CD4-positive, alpha-beta T cell treated with Interleukin-2 at 100 ng/mL for 4 hours (primary cell): ENCODE data around the gene HELQ.
"Not testable (repeated sequence)": the region's sequence is repeated elsewhere in the genome, so short reads cannot be mapped to it uniquely, and the experiment has no call there.

ENCODE experiments used
- DNase-seq: peaks from one replicate; pipeline ENCODE4 v3.0.0-alpha.2; 2020; ENCODE audit warnings: low spot score

HELQ gene, protein sequence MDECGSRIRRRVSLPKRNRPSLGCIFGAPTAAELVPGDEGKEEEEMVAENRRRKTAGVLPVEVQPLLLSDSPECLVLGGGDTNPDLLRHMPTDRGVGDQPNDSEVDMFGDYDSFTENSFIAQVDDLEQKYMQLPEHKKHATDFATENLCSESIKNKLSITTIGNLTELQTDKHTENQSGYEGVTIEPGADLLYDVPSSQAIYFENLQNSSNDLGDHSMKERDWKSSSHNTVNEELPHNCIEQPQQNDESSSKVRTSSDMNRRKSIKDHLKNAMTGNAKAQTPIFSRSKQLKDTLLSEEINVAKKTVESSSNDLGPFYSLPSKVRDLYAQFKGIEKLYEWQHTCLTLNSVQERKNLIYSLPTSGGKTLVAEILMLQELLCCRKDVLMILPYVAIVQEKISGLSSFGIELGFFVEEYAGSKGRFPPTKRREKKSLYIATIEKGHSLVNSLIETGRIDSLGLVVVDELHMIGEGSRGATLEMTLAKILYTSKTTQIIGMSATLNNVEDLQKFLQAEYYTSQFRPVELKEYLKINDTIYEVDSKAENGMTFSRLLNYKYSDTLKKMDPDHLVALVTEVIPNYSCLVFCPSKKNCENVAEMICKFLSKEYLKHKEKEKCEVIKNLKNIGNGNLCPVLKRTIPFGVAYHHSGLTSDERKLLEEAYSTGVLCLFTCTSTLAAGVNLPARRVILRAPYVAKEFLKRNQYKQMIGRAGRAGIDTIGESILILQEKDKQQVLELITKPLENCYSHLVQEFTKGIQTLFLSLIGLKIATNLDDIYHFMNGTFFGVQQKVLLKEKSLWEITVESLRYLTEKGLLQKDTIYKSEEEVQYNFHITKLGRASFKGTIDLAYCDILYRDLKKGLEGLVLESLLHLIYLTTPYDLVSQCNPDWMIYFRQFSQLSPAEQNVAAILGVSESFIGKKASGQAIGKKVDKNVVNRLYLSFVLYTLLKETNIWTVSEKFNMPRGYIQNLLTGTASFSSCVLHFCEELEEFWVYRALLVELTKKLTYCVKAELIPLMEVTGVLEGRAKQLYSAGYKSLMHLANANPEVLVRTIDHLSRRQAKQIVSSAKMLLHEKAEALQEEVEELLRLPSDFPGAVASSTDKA

DNA sequence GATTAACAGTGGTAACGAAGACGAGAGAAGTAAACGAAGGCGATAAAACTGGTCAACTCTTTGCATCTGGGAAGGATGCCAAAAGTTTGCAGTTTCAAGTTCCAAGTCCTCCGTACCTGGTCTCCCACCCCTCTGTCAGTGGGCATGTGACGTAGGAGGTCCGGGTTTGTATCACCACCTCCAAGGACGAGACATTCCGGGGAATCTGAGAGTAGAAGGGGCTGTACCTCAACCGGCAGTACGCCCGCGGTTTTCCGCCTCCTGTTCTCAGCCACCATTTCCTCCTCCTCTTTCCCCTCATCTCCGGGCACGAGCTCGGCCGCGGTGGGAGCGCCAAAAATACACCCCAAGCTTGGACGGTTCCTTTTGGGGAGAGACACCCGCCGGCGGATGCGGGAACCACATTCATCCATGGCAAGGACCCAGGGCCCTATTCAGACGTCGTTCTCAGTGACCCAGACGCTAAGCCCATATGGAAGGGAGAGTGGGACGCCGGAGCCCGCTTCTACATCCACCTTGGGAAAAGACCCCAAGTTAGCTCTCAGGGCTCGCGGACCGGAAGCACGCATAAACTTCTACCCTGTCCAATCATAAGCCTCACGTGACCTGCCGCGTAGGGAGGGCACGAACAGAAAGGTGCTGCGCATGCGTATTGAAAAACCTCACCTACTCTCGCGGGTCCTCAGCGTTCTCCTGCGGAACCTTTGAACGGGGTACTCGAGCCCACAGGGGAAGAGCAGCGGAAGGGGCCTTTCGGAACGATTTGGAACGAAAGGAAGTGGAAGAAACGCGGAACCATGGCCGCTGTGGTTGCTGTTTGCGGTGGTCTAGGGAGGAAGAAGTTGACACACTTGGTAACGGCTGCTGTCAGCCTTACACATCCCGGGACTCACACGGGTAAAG is at the start of gene HELQ, which contains the start of gene MRPS18C:
HELQ (minus strand) TSS at position 543 of the 903 bp plus-strand sequence; CDS start at position 413, 130 bp downstream.
MRPS18C (plus strand) TSS at position 778 of the 903 bp plus-strand sequence; CDS start at position 798, 20 bp downstream.
- DNase-seq, result peak; percentile 97

DNA sequence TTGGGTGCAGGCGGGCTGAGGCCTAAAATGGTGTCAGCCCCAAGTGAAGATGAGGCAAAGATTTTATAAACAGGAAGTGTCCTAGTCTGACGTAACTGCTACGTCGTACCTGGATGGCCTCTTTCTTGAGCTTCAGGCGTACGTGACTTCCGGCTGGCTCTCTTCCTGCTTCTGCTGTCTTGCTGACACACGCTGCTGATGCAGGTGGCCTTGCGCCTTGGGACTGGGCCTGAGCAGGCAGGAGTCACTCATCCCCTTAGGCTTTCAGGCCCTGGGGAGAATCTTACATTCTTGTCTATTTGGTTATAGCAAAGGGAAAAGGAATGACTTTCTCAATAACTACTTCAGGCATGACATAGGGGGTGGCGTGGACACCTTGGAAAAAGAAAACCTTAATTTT is 49.4 kb upstream of the HELQ start:
- DNase-seq, result no peak

DNA sequence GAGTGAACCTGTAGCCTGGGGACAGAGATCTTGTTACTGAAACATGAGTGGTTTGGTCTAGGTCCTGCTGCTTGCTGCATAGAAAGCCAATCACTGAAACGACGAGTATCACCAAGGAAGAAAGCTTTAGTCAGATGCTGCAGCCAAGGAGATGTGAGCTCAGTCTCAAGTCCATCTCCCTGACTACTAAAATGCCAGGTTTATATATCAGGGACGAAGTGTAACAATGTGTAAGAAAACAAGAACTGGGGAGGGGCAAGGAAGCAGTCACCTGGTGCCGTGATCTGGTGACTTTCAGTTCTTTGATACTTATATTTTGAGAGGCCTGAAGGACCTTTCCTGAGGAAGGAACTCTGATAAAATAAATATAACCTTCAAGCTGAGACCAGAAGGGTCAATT is 48.9 kb upstream of the HELQ start:
- no peak for DNase-seq

DNA sequence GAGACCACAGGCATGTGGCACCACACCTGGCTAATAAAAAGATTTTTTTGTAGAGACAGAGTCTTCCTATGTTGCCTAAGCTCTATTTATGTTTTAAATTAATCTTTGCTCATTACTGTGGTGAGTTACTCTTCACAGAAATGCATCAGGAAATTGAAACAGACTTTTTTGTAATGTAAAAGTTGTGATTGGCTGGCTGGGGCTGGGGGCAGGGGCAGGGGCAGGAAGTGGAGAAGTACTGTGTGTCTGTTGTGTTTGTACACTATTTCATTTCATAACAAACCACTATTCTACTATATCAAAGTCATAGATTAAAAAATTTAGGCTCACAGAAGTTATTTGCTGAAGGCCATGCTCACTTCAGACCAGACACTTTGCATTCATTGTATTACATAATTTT is 48.4 kb upstream of the HELQ start:
- peak; percentile 49 for DNase-seq

DNA sequence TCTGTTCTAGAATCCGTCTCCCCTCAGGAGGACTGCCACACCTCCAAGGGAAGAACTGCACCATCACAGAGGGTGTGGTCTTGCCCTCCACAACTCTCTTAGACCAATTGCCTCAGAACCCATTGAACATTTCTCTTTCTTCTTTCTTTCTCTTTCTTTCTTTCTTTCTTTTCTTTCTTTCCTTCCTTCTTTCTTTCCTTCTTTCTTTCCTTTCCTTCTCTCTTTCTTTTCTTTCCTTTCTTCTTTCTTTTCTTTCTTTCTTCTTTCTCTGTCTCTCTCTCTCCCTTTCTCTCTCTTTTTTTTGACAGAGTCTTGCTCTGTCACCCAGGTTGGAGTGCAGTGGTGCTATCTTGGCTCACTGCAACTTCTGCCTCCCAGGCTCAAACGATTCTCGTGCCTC is 46.0 kb upstream of the HELQ start:
- DNase-seq, result not testable (repeated sequence)

DNA sequence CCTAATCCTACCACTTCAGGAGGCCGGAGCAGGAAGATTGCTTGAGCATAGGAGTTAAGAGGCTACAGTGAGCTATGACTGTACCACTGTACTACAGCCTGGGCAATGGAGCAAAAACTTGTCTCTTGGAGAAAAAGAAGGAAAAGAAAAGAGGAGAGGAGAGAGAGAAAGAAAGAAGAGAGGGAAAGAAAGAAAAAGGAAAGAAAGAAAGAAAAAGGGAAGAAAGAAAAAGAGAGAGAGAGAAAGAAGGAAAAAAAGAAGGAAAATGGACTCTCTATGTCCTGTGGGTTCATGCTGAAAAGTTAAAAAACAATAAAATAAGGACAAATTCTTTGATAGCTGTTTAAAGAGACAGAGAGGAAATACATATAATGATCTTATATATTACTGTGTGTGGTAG is 42.6 kb upstream of the HELQ start:
- DNase-seq, result no peak

DNA sequence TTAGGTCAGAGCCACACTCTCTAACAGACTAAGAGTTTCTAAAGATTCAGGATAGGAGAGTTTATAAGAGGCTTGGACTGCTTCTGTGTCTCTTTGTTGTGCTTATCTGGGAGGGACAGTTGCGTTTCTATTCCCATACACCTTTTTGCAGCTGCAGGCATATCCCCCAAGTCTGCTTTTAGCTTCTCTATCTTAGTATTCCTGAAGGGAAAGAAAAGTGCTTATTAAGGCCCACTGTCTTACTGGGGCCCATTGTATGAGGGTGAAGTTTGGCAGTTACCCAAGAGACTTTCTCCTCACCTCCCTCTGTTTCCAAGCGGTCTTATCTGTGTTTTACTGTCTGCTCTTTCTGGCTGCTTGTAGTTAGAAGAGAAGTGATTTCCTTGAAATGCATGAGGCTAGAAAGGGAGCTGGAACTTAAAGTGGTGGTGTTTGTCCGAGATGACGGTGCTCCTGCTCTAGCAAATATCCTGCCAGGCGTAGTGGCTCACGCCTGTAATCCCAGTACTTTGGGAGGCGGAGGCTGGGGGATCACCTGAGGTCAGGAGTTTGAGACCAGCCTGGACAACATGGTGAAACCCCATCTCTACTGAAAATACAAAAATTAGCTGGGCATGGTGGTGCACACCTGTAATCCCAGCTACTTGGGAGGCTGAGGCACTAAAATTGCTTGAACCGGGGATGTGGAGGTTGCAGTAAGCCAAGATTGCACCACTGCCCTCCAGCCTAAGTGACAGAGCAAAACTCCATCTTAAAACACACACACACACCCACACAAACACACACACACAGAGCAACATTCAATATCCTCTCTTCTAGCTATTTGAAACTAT is 40.7 kb upstream of the HELQ start:
- not testable (repeated sequence) for DNase-seq

DNA sequence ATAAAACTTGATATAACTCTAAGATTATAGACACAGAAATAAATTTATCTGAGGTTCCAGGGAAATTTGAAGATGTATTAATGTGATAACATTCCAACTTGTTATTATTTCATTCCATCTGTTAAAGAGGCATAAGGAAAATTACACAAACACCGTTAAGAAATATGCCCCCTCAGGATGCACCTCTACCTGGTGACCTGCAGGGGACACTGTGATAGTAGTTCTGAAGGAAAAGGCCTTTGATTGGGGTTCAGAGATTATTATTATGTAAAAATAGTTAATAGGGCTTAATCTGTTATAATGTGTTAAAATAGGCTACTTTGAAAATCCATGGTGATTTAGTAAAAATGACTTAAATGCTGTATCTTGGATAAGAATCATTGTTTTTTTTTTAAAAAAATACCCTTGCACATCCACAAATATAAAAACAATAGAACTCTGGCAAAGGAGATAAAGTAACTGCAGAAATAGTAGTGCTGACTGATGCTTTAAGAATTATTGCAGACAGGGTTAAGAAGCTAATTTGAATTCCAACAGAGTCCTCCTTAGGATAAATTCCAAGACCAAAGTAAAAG is 35.3 kb upstream of the HELQ start:
- peak; percentile 48 for DNase-seq

DNA sequence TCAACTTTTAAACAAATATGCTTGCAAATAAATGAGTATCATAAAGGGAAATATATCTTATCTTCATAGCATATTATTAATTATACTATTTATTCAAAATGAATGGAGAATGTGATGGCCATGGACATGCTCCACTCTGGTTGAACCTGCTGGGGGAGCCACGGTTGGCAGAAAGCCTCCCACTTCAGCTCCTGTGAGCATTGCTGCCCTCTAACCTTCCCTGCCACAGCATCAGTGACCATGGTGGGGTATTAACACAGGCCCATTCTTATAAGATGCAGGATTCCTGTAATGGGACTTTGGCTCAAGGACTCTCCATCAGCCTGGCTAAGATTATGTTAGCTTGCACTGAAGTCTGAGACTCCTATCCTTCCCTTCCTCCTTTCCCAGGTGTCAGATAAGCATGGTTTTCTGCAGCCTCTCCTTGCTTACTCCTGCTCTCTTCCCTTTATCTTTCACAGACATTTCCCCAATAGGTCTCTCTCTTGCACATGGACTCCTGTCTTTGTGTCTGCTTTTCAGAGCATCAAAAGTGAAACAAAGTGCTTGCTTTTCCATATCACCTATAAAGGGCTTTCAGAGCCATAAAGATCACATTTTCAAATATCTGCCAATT is 34.2 kb upstream of the HELQ start:
- DNase-seq, result no peak

DNA sequence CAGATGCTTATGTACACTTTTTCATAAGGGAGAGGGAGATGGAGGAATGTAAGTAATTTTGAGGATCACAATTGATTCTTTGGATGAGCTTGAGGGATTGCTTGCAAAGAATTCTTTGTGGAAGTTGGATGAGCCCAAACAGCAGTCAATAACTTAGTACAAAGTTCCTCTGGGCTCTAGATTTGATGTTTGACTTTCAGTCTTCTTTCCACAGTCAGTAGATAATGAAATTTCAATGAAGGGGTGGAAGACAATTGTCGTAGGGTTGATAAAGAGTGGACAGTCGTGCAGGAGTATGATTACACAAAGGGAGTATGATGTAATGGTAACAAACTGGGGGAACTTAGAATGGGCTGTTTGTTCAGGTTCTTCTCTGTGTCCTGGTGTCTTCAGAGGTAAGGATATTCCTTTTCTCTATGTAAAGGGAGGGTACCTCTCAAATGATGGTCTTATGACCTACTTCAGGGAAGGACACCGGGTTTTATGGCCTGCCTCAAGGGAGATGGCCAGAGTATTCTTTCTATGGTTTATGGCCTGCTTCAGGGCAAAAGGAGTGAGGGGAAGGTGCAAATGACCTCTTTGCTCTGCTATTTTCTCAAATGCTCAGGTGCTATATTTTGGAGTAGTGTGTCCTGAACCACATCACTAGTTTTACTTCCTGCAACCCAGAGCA is 31.0 kb upstream of the HELQ start:
- no peak for DNase-seq

DNA sequence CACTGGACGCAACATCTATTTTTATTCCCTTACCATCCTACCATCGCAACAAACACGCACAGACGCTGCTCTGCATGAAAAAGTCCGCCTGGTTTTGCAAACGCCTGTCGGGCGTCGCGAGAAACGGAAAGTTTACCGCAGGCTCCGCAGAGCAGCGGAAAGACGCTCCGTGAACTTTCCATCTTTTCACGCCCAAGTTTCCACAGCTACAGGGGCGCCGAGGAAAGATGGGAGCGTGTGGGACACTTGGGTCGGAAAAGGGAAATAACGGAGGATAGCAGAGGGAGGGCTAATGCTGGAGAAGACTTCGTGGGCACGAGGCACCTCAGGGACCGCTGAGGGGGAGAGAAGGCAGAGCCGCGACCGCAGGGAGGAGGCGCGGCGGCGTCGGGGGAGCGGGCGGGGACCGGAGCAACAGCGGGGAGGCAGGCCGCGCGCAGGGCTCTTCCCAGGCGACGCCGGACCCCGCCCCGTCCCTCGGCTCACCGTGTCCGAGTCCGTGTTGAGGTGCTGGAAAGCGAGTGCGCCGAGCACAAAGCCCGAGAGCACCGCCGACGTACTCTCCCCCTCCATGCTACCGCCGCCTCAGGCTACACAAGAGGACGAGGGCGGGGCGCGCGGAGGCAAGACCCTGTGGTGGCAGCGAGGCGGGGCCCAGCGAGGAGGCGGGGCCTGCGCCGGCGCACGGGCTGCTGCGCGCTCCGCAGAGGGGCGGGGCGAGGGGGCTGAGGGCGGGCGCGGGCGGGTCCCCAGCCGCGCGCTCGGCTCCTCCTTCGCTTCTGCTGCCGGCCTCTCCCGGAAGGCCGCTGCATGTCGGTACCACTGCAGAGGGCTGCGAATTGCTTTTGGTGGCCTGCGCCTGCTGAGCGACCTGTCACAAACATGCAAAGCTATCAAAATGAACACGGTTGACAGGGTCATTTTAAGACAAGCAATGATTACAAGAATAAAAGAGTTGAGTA is 29.2 kb upstream of the HELQ start, which contains the start of gene ABRAXAS1:
ABRAXAS1 (minus strand) TSS at position 601 of the 962 bp plus-strand sequence; CDS start at position 573, 28 bp downstream.
- DNase-seq, result peak; percentile 94

DNA sequence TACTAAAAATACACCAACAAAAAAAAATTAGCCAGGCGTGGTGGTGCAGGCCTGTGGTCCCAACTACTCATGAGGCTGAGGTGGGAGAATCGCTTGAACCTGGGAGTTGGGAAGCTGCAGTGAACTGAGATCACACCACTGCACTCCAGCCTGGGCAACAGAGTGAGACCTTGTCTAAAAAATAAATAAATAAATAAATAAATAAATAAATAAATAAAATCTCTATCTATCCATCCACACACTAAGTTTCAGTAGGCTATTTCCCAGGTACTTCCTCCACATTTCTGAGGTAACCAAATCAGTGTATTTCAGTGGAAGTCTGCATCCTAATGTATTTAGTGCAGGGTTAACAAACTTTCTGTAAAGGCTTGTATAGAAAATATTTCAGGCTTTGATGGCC is 18.3 kb upstream of the HELQ start:
- DNase-seq, result no peak

DNA sequence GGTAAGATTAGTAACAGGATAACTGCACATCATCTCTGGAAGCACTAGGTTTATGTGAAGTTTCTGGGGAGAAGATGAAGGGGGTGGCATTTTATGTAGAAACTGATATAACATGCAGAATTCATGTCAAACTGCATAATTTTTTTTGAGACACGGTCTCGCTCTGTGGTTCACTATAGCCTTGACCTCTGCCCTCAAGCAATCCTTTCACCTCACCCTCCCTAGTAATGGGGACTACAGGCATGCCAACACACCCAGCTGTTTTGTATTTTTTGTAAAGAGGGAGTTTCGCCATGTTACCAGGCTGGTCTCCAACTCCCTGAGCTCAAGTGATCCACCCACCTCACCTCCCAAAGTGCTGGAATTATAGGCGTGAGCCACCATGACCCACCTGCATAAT is 17.8 kb upstream of the HELQ start:
- no peak for DNase-seq

DNA sequence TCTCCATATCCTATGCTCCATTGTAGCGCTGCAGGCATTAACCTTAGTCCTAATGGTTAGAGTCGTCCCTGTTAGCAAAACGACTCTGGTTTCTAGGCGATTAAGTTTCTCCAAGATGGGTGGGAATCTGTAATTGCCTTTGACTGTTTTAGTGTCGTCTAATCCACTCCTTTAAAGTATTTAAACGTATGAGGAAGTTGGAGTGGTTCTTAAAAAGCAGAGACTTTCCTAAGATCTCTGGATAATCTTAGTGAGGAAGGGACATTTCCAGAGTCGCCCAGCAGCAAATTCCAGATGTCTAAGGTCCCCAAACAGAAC is 520 bp upstream of the HELQ start:
- no peak for DNase-seq

DNA sequence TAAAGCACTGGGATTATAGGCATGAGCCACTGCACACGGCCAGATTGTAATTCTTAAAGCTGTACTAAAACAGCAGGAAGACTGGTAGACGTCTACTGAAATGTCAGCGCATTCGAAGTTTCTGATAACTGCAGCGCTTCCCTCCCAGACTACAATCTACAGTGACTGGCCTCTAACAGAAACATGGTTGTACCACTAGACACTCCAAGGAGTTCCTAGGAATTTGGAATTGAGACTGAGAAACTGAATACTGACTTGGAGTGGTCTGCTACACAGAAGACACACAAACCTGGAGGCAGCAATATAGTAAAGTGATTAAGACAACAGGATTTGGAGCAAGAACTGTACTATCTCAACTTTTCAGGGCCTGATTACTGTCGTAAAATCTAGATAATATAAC is 937 bp downstream of the HELQ start:
- DNase-seq, result peak; percentile 2

DNA sequence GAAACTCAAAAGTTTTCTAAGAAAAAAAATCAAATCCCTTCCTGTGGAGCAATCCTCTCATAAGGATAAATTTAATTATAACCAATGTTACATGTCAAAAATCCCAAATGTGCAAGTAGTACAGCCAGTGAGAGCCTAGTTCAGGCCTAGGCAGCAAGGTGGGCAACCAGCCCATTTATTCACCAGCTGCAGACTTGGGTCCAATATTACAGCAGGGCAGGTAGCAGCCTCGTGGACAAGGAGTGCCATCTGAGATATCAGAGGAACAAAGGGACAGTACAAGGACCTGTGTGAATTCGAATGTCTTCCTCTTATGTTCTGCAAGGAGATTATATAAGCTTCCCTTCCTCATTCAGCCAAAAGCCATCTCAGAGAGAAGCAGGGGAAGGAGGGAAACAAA is 6.6 kb downstream of the HELQ start:
- DNase-seq, result no peak

DNA sequence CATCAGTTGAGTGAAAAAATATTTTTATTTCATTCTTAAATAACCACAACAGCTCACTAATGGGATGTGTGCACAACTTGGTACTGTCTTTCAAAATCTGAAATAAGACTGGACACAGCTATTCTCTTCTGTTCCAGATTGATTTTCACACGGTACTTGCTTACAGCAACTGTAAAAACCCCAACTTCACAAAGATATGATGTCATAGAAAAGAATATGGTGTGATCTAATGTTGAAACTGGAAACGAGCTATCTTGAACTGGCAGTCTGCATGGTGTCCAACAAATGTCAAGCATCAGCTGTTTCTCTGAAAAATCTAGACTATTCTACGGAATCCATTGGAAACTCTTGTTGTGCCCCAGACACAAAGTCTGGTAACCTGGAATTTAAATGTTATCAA is 14.7 kb downstream of the HELQ start:
- no peak for DNase-seq
